Stimulated activated naive CD4-positive, alpha-beta T cell treated with Interleukin-2 at 50 U/mL for 16 hours (primary cell): ENCODE results near the gene ATXN7L2.
"Not testable (repeated sequence)": the region's sequence is repeated elsewhere in the genome, so short reads cannot be mapped to it uniquely, and the experiment has no call there.

Experiments used
- DNase-seq: peaks from one replicate; lab custom pipeline; 2025; lab: John Stamatoyannopoulos, UW

ATXN7L2 gene, protein sequence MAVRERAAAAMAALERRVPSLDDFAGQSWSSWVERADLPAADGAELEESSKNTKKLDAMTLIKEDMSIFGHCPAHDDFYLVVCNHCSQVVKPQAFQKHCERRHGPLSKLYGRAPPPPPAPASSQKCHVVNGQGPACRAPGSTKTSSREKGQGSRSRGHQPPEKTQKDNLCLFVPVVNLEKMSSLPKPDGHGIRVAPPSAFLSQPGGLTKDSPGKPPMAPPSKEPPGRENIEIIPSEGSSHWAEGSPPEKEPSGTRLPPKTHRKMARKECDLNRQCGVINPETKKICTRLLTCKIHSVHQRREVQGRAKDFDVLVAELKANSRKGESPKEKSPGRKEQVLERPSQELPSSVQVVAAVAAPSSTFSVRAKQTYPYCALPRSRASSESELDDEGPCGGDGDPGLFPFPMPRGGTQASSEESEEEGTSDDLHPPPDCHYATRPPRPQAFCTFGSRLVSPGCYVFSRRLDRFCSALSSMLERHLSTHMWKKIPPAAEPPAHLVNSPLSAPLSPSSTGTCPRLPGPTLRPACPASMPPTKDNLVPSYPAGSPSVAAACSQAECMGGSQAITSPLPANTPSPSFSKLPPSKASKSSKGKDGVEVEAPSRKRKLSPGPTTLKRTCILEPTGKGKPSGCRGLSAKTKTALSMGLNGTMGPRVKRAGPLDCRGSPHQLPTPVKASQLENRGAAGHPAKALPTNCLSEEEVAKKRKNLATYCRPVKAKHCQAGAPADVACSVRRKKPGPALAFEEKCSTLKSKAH

GRCh38 chr1:109483672-109484518, at the start of gene ATXN7L2:
TSS of gene ATXN7L2 (plus strand) at chr1:109483905. CDS start at chr1:109483954, 49 bp downstream.
- DNase-seq: peak; percentile 91

DNA sequence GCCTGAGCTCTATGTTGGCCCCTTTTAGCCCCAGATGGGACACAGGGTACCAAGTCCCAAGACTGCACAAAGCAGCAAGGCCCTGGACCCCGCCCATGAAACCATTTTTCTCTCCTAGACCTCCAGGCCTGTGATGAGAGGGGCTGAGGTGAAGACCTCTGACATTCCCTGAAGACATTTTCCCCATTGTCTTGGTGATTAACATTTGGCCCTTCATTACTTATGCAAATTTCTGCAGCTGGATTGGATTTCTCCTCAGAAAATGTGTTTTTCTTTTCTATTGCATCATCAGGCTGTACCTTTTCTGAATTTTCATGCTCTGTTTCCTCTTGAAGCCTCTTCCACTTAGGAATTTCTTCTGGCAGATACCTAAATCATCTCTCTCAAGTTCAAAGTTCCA, 49.2 kb upstream of the ATXN7L2 start:
- no peak for DNase-seq

DNA sequence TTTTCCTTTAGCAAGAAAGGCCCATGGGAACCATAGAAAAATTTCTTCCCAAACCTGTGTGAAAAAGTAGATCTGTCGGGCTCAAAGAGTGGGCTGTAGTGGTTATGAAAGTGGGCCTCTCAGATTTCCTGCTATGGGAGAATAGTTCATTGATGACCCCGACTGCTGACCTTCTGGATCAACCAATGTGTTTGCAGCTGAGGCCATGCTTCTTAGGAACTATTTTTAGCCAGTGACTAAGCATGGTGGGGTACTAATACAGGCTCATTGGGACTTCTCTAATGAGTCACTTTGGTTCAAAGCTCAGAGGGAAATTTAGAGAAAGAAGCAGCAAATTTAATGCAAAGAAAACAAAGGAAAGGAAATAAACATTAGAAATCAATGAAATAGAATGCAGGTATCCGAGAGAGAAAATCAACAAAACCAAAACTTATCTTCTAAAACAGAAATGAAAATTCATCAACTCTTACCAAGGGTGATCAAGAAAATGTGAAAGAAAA, 44.9 kb upstream of the ATXN7L2 start:
- DNase-seq: no peak

GRCh38 chr1:109441069-109441468, 42.6 kb upstream of the ATXN7L2 start:
- no peak for DNase-seq

DNA sequence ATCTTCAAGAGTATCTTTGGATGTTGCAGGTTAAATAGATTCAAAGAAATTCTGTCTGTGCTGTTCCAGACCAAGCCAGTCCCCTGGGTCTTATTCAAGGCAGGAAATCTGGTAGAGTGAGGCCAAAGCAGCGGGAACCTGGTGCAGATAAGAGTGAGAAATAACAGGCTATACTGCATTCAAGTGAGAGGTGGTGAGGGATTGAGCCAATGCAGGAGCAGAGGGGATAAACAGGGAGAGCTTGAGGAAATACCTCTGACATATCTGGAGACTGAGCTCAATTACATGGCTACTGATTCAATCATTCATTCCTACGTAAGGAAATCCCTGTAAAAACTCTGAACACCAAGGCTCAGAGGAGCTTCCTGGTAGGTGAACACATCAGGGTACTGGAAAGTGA, 40.2 kb upstream of the ATXN7L2 start:
- DNase-seq: no peak

GRCh38 chr1:109444346-109444745, 39.4 kb upstream of the ATXN7L2 start:
- no peak for DNase-seq

GRCh38 chr1:109445949-109446695, 37.6 kb upstream of the ATXN7L2 start:
- DNase-seq: not testable (repeated sequence)

- DNase-seq: no peak
Measured at GRCh38 chr1:109447524-109447923, 36.2 kb upstream of the ATXN7L2 start.

DNA sequence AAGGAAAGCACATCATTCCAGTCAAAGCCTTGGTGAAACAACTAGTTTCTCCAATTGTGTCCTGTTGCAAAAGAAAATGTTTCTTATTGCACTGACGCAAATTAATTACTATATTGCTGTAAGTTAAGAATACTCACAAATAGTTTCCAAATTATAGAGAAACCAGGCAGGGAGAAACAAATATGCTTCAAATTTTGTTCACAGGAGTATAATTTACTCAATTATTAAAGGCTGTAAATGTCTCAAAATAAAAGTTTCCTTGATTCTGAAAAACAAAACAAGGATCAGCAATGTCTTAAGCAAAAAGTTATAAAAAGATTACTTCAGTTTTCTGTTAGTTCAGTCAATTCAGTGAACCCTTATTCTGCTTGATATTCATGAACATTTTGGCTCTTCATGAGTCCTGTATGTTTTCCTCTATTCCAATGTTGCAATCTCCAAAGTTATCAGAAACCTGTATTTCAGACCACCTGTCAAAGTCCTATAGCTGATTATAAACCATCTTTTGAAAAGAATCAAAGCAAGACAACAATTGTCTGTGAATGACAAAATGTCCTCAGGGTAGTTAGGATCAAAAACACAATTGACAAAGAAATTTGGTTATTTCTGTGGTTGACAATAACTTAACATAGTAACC, 29.1 kb upstream of the ATXN7L2 start:
- DNase-seq: no peak

DNA sequence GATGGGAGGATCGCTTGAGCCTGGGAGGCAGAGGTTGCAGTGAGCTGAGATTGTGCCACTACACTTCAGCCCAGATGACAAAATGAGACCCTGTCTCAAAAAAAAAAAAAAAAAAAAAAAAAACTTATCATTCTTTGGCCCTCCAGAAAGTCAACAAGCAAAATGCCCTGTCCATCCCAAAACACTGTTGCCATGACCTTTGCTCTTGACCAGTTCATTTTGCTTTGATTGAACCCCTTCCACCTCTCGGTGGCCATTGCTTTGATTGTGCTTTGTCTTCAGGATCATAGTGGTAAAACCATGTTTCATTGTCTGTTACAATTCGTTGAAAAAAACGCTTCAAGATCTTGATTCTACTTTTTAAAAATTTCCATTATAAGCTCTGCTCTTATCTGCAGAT, 25.9 kb upstream of the ATXN7L2 start:
- no peak for DNase-seq

DNA sequence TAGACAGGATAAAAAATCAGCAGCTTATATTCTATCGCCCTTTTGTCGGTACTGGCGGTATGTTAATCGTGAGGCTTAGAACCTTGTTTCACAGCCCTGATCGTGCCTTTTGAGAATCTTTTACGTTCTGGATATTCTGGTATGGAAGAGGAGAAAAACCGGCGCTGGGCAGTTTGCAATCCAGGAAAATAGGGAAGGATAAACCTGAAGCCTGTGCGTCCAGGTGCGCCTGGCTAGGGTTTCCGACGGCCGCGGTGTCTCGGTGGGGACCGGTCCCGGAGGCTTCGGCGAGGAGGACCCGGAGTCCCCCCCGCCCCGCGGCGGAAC, 17.6 kb upstream of the ATXN7L2 start:
- no peak for DNase-seq

- no peak for DNase-seq
Measured at GRCh38 chr1:109466452-109467300, 17.0 kb upstream of the ATXN7L2 start, which contains the start of gene SYPL2. TSS of gene SYPL2 (plus strand) at chr1:109466546. CDS start at chr1:109466844, 298 bp downstream.

- no peak for DNase-seq
Measured at GRCh38 chr1:109467301-109467777, 16.4 kb upstream of the ATXN7L2 start.

- no peak for DNase-seq
Measured at GRCh38 chr1:109468061-109468460, 15.6 kb upstream of the ATXN7L2 start.

GRCh38 chr1:109468903-109469302, 14.8 kb upstream of the ATXN7L2 start:
- no peak for DNase-seq

- no peak for DNase-seq
Measured at GRCh38 chr1:109470245-109470644, 13.5 kb upstream of the ATXN7L2 start.

DNA sequence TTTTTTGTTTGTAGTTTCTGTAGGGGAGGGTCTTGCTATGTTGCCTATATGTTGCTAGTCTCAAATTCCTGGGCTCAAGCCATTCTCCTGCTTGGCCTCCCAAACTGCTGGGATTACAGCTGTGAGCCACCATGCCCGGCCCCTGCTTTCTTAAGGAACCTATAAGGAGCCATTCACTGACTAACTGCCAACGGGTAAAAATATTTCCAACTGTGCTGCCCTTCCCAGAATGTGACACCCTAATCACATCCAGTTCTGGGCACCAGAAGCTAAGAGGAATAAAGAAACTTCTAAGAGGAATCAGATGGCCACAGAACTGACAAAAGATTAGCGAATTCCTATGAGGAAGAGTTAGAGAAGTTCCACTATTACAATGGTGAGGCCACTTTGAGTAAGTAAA, 10.9 kb upstream of the ATXN7L2 start:
- DNase-seq: no peak

DNA sequence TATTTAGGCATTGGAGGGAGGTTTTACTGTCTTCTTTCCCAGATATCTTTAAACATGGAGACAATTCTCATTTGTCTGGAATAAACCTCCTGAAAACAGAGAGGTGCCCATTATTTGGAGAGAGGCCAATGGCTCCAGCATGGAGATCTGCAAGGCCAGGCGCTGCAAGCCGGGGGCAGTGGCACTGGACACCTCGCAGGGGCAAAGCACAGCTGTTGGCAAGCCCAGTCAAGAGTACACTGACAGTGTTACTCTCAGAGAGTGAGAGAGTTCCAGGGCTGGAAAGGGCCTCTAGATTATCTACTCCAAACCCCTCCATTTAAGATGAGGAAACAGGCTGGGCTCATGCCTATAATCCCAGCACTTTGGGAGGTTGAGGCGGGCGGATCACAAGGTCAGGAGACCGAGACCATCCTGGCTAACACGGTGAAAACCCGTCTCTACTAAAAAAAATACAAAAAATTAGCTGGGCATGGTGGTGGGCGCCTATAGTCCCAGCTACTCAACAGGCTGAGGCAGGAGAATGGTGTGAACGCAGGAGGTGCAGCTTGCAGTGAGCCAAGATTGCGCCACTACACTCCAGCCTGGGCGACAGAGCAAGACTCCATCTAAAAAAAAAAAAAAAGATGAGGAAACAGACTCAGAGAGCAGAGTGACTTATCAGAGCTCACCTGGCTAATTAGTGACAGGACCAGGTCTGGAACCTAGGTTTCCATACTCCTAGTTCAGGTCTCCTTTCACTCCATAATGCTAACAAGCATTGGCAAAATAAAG, 10.2 kb upstream of the ATXN7L2 start:
- not testable (repeated sequence) for DNase-seq

DNA sequence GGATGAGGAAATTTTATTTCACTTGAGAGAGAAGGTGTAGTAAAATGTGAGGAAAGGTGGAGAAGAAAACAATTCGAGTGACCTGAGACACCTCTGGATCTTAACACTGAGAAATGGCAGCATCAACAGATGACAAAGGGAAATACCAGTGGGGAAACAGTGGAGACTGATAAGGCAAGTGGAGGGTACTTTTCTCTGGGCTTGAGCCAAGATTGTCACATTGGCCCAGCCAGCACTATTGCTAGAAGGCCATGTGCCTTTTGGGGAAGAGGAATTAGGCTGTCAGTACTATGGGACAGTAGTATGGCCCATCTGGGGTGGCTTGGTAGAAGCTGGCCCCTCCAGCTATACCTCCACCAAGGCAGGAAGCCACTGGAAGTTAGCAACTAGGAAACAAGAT, 9.0 kb upstream of the ATXN7L2 start:
- DNase-seq: no peak
